H1 (cell line): ENCODE measurements around the gene SLC44A5. TPM values are rescaled to one million over a fixed set of nuclear protein-coding genes. Genes with fewer than 3 reads are reported as not detected.

Experiments used
- CTCF ChIA-PET: fragments of 300-600 bp; sonication (Branson Sonifier 250); formaldehyde crosslinking; loops from one replicate; lab custom pipeline; 2021; ENCODE audit not compliant: partially characterized antibody; lab: Charles Lee
- POLR2A ChIA-PET: fragments of 300-600 bp; sonication (Branson Sonifier 250); formaldehyde crosslinking; loops from one replicate; lab custom pipeline; 2021; ENCODE audit warnings: inconsistent platforms; ENCODE audit not compliant: partially characterized antibody; lab: Charles Lee
- DNase-seq, 2 experiments: peaks; one replicate each; pipeline versions ENCODE4 v3.0.0 to v3.0.0-alpha.2; 2010 to 2022; ENCODE audit warnings: low spot score in 2 of 2, low read depth in 1 of 2, mixed read lengths in 1 of 2
- FAIRE-seq: peaks from 2 replicates; lab custom pipeline; 2011; peaks lifted over from hg19 to GRCh38; lab: Jason Lieb, UNC
- H2AFZ ChIP-seq: 2 replicates; pipeline ENCODE4 v1.8.1; 2012; ENCODE audit warnings: low read length, inconsistent platforms
- H2AK5ac ChIP-seq: 2 replicates; pipeline ENCODE4 v1.6.1; 2013; ENCODE audit warnings: low read depth, low read length
- H2BK120ac ChIP-seq: replicated peaks from 2 replicates; pipeline ENCODE3; 2013; ENCODE audit warnings: low read depth, low read length, inconsistent platforms
- H2BK12ac ChIP-seq: 2 replicates; pipeline ENCODE4 v1.6.1; 2013; ENCODE audit warnings: low read depth, low read length
- H2BK15ac ChIP-seq: 2 replicates; pipeline ENCODE4 v1.6.1; 2013; ENCODE audit warnings: low read length
- H2BK20ac ChIP-seq: 2 replicates; pipeline ENCODE4 v1.6.1; 2013; ENCODE audit warnings: low read length
- H2BK5ac ChIP-seq: 2 replicates; pipeline ENCODE4 v1.6.1; 2013; ENCODE audit warnings: low read depth, low read length
- H3K14ac ChIP-seq: 2 replicates; pipeline ENCODE4 v1.6.1; 2013; ENCODE audit warnings: inconsistent platforms; ENCODE audit not compliant: insufficient read length
- H3K18ac ChIP-seq: 2 replicates; pipeline ENCODE4 v1.6.1; 2013; ENCODE audit warnings: low read length; ENCODE audit errors: extremely low read depth
- H3K23ac ChIP-seq: 2 replicates; pipeline ENCODE4 v1.6.1; 2013; ENCODE audit warnings: inconsistent platforms; ENCODE audit not compliant: insufficient read length
- H3K23me2 ChIP-seq: 2 replicates; pipeline ENCODE4 v1.6.1; 2013; ENCODE audit warnings: low read depth, low read length
- H3K27ac ChIP-seq: 2 replicates; pipeline ENCODE4 v1.6.1; 2011; ENCODE audit warnings: low read depth, low read length, inconsistent platforms
- H3K27me3 ChIP-seq, 4 experiments: replicated peaks in 1 of 4; 1 replicate in 1 of 4; 2 replicates in 3 of 4; pipeline versions ENCODE4 v1.6.1 to v1.8.1; 2011 to 2013; ENCODE audit warnings: low read length in 3 of 4, mild to moderate bottlenecking in 3 of 4, inconsistent platforms in 2 of 4, mixed read lengths in 2 of 4, moderate library complexity in 1 of 4; ENCODE audit not compliant: control insufficient read depth in 3 of 4, insufficient read depth in 3 of 4; ENCODE audit errors: extremely low read depth in 1 of 4
- H3K36me3 ChIP-seq, 4 experiments: 2 replicates each; pipeline versions ENCODE4 v1.6.1 to v1.8.1; 2011 to 2013; ENCODE audit warnings: mild to moderate bottlenecking in 4 of 4, low read length in 3 of 4, moderate library complexity in 2 of 4, control low read depth in 1 of 4, inconsistent platforms in 1 of 4; ENCODE audit not compliant: insufficient read depth in 4 of 4, control insufficient read depth in 2 of 4
- H3K4ac ChIP-seq: replicated peaks from 2 replicates; pipeline ENCODE3; 2013; ENCODE audit warnings: low read length, low read depth, mixed read lengths, inconsistent platforms; ENCODE audit not compliant: insufficient read length
- H3K4me1 ChIP-seq, 4 experiments: replicated peaks in 1 of 4; 1 replicate in 1 of 4; 2 replicates in 3 of 4; pipeline versions ENCODE4 v1.6.1 to v1.8.1; 2011 to 2013; ENCODE audit warnings: low read length in 3 of 4, inconsistent platforms in 2 of 4, mixed read lengths in 1 of 4; ENCODE audit not compliant: insufficient read depth in 4 of 4, control insufficient read depth in 3 of 4
- H3K4me2 ChIP-seq, 2 experiments: 2 replicates each; pipeline versions ENCODE4 v1.6.1 to v1.8.1; 2011 to 2013; ENCODE audit warnings: low read depth in 2 of 2, low read length in 2 of 2, control low read depth in 1 of 2, inconsistent platforms in 1 of 2, mild to moderate bottlenecking in 1 of 2; ENCODE audit not compliant: insufficient read depth in 1 of 2
- H3K4me3 ChIP-seq, 4 experiments: fragments of 200-600, 300-600 bp in 1 of 4; sonication (generic), shearing (Covaris generic), sonication (Bioruptor Twin) in 1 of 4; 2 replicates each; pipeline versions ENCODE4 v1.5.1 to v1.8.1; 2011 to 2016; ENCODE audit warnings: low read length in 4 of 4, low read depth in 3 of 4, control low read depth in 2 of 4, inconsistent platforms in 2 of 4, mild to moderate bottlenecking in 2 of 4, mixed read lengths in 1 of 4, moderate library complexity in 1 of 4; ENCODE audit not compliant: insufficient read depth in 2 of 4; ENCODE audit errors: extremely low read depth in 1 of 4
- H3K56ac ChIP-seq: replicated peaks from 2 replicates; pipeline ENCODE3; 2013; ENCODE audit warnings: low read depth, mild to moderate bottlenecking, mixed read lengths, low read length, inconsistent platforms; ENCODE audit not compliant: insufficient read length
- H3K79me1 ChIP-seq: 2 replicates; pipeline ENCODE4 v1.6.1; 2013; ENCODE audit warnings: low read depth, low read length, control low read depth
- H3K79me2 ChIP-seq, 2 experiments: 2 replicates each; pipeline versions ENCODE4 v1.6.1 to v1.8.1; 2012 to 2013; ENCODE audit warnings: low read length in 2 of 2, mild to moderate bottlenecking in 2 of 2, inconsistent platforms in 1 of 2; ENCODE audit not compliant: insufficient read depth in 2 of 2, control insufficient read depth in 1 of 2
- H3K9ac ChIP-seq, 4 experiments: replicated peaks in 1 of 4; 1 replicate in 1 of 4; 2 replicates in 3 of 4; pipeline versions ENCODE4 v1.6.1 to v1.8.1; 2011 to 2013; ENCODE audit warnings: low read depth in 3 of 4, low read length in 3 of 4, control low read depth in 2 of 4, mild to moderate bottlenecking in 2 of 4, moderate library complexity in 2 of 4, inconsistent platforms in 1 of 4; ENCODE audit errors: extremely low read depth in 1 of 4
- H3K9me3 ChIP-seq, 2 experiments: 2 replicates each; pipeline versions ENCODE4 v1.6.1 to v1.8.1; 2012 to 2013; ENCODE audit warnings: mild to moderate bottlenecking in 2 of 2, moderate library complexity in 2 of 2, control low read depth in 1 of 2, inconsistent platforms in 1 of 2, low read depth in 1 of 2, low read length in 1 of 2, mixed read lengths in 1 of 2; ENCODE audit not compliant: insufficient read depth in 2 of 2
- H4K20me1 ChIP-seq, 2 experiments: replicated peaks in 1 of 2; 2 replicates each; pipeline versions ENCODE3 to v1.8.1; 2011 to 2013; ENCODE audit warnings: inconsistent platforms in 2 of 2, low read length in 2 of 2, mild to moderate bottlenecking in 1 of 2; ENCODE audit not compliant: insufficient read depth in 2 of 2, control insufficient read depth in 1 of 2
- H4K5ac ChIP-seq: 2 replicates; pipeline ENCODE4 v1.6.1; 2013; ENCODE audit warnings: low read length, low read depth, mixed read lengths, inconsistent platforms; ENCODE audit not compliant: insufficient read length
- H4K8ac ChIP-seq: 2 replicates; pipeline ENCODE4 v1.8.0; 2013; ENCODE audit warnings: mild to moderate bottlenecking, moderate library complexity, low read length, inconsistent platforms; ENCODE audit not compliant: insufficient read depth; ENCODE audit errors: extremely low read depth
- H4K91ac ChIP-seq: replicated peaks from 2 replicates; pipeline ENCODE3; 2013; ENCODE audit warnings: low read length, mixed read lengths, inconsistent platforms; ENCODE audit not compliant: insufficient read length
- KDM5A ChIP-seq: fragments of 200-600 bp; IDR thresholded peaks from 2 replicates; pipeline ENCODE4 v1.7.1; 2012; ENCODE audit warnings: mild to moderate bottlenecking, low read length, inconsistent platforms, mixed read lengths
- POU5F1 ChIP-seq: IDR thresholded peaks from 2 replicates; pipeline ENCODE4 v1.6.1; 2011; ENCODE audit warnings: low read depth, mild to moderate bottlenecking, low read length, moderate library complexity
- WGBS, 2 experiments: shearing (Covaris generic) in 1 of 2; methylation state at CpG; one replicate each; pipeline versions ENCODE4 v1.1.6 to v1.1.7; 2013 to 2015; ENCODE audit warnings: low lambda C conversion rate in 2 of 2, mixed read lengths in 2 of 2, inconsistent platforms in 1 of 2, low coverage in 1 of 2, missing lambda C conversion rate in 1 of 2; ENCODE audit not compliant: insufficient replicate concordance in 2 of 2, insufficient coverage in 1 of 2, insufficient read length in 1 of 2; ENCODE audit errors: extremely low coverage in 1 of 2, missing lambda C conversion rate in 1 of 2; 5-methylcytosine and 5-hydroxymethylcytosine counted together
- polyA plus RNA-seq, 7 experiments: library from polyadenylated mRNA; depleted of rRNA in 3 of 7; stranded (reverse) in 5 of 7; unstranded in 2 of 7; fragments of >200 nt in 5 of 7; fragments of 200-250 nt in 2 of 7; gene quantifications; 1 replicate in 5 of 7; 2 replicates in 1 of 7; 4 replicates in 1 of 7; pipeline versions ENCODE4 v1.2.1 to v1.2.3, GENCODE V29; 2011 to 2013; ENCODE audit warnings: missing spikeins in 2 of 7, mixed read lengths in 2 of 7
- total RNA-seq: library from RNA; stranded (reverse); fragmentation: NEBNext Ultra II Directional; extraction: Animal tissue kit (Norgen Biotek cat#: 25700); gene quantifications from 2 replicates; pipeline ENCODE4 v1.2.1, GENCODE V29; 2021

The SLC44A5 gene
- total and polyA plus RNA-seq, 2 of the 8 experiments (the other 6 are each of a cell fraction or from before 2014, with no cell fraction given) = 1.8 to 3.3 TPM

- Histone ChIP-seq H2BK12ac (no peak overlapping the region), H4K5ac (no peak overlapping the region), H3K4me2 (no peak overlapping the region), H3K23me2 (no peaks in the 10 kb centered on the region), H3K27me3 (no peaks in the 10 kb centered on the region), H3K27ac (no peak overlapping the region), H4K20me1 (no peaks in the 10 kb centered on the region), H2AK5ac (no peak overlapping the region), H3K9ac (no peak overlapping the region), H4K91ac (no peak overlapping the region), H3K56ac (no peak overlapping the region), H2BK120ac (no peak overlapping the region), H3K14ac (no peak overlapping the region), H3K4me3 (no peak overlapping the region), H3K79me1 (no peaks in the 10 kb centered on the region), H2BK15ac (no peak overlapping the region), H3K9me3 (no peaks in the 10 kb centered on the region), H3K4me1 (peaks cover 0 to 2% (median 0%) of the 10 kb centered on the region in 4 experiments; a peak in 1 of 7 replicates), H3K79me2 (no peaks in the 10 kb centered on the region), H2AFZ (no peak overlapping the region), H3K18ac (no peak overlapping the region), H2BK5ac (no peak overlapping the region), H3K36me3 (no peaks in the 10 kb centered on the region), H3K23ac (no peak overlapping the region), H4K8ac (no peak overlapping the region), H3K4ac (no peak overlapping the region), H2BK20ac (no peak overlapping the region)
- no peak for FAIRE-seq
- ChIA-PET CTCF (interaction anchor here (0.8 to 1.6 kb wide), 9 partner anchors 10 to 350 kb away, joined by 3 to 5 read pairs (median 3); no protein-coding TSS in a partner anchor), POLR2A (interaction anchor here (0.7 to 1.5 kb wide), 2 partner anchors 32 to 203 kb away, joined by 3 to 4 read pairs; no protein-coding TSS in a partner anchor)
- DNase-seq = no peak
- TF ChIP-seq POU5F1 (no peak), KDM5A (no peak)
- WGBS, 2 experiments = 88% methylated on average over 2 of the region's 2 CpGs; no CpG with 5 or more reads in 1 of the 2 experiments
These were observed 27.6 kb downstream of the SLC44A5 start for GRCh38 chr1:75583282-75583681.
